HepG2 (cell line): Measurements from ENCODE around the gene IPCEF1. TPM values are rescaled to one million over a fixed set of nuclear protein-coding genes. Genes with fewer than 3 reads are reported as not detected.

Source experiments
- ATAC-seq: fragments of 200-7000 bp; cut with Tn5 transposase; 3 replicates; pipeline ENCODE4 v1.9.1; 2020; ENCODE audit warnings: mild to moderate bottlenecking, moderate library complexity
- BruUV-seq: library from RNA; stranded (reverse); fragments of 400-500 nt; replicated peaks from 2 replicates; lab custom pipeline; 2021; lab: Mats Ljungman, UMichigan
- CTCF ChIA-PET: fragments of 300-600 bp; formaldehyde crosslinking; extraction: SDS; loops from one replicate; lab custom pipeline; 2021; ENCODE audit warnings: low total read pairs, inconsistent platforms, low intra/inter-chr PET ratio; lab: Yijun Ruan, JAX
- POLR2A ChIA-PET: fragments of 350-600 bp; sonication (Branson Sonifier 250); formaldehyde crosslinking; loops from one replicate; lab custom pipeline; 2020; ENCODE audit warnings: antibody characterized with exemption, inconsistent platforms; lab: Yijun Ruan, JAX
- DNase-seq: peaks from one replicate; pipeline ENCODE4 v3.0.0-alpha.2; 2015; ENCODE audit warnings: low spot score
- FAIRE-seq: peaks from 3 replicates; lab custom pipeline; 2011; peaks lifted over from hg19 to GRCh38; lab: Jason Lieb, UNC
- H2AFZ ChIP-seq: one replicate; pipeline ENCODE4 v1.6.1; 2011; ENCODE audit warnings: low read length, inconsistent platforms
- H3K27ac ChIP-seq: fragments of 300-600 bp; 3 replicates; pipeline ENCODE4 v1.8.0; 2011; ENCODE audit warnings: mixed run types, mild to moderate bottlenecking, mixed read lengths, low read length, inconsistent platforms; ENCODE audit not compliant: insufficient read depth; ENCODE audit errors: extremely low read length
- H3K27me3 ChIP-seq, 2 experiments: fragments of 200-600 bp in 1 of 2; 2 replicates in 1 of 2; 3 replicates in 1 of 2; pipeline versions ENCODE4 v1.6.0 to v1.8.0; 2011; ENCODE audit warnings: low read length in 2 of 2, mild to moderate bottlenecking in 2 of 2, moderate library complexity in 2 of 2, inconsistent platforms in 1 of 2; ENCODE audit not compliant: insufficient read depth in 2 of 2, control insufficient read depth in 1 of 2
- H3K36me3 ChIP-seq, 2 experiments: fragments of 200-600 bp in 1 of 2; replicated peaks in 1 of 2; 2 replicates in 1 of 2; 3 replicates in 1 of 2; pipeline versions ENCODE4 v1.5.1 to v1.8.0; 2011; ENCODE audit warnings: low read length in 2 of 2, inconsistent platforms in 1 of 2; ENCODE audit not compliant: insufficient read depth in 2 of 2, control insufficient read depth in 1 of 2
- H3K4me1 ChIP-seq: 2 replicates; pipeline ENCODE4 v1.5.1; 2012; ENCODE audit warnings: low read length, inconsistent platforms; ENCODE audit not compliant: insufficient read depth
- H3K4me2 ChIP-seq: 2 replicates; pipeline ENCODE4 v1.6.0; 2011; ENCODE audit warnings: low read depth, low read length, inconsistent platforms
- H3K4me3 ChIP-seq, 3 experiments: fragments of 200-600 bp in 1 of 3; sonication (generic), shearing (Covaris generic) in 1 of 3; replicated peaks in 1 of 3; 2 replicates each; pipeline ENCODE4 v1.5.1; 2011 to 2016; ENCODE audit warnings: low read length in 3 of 3, inconsistent platforms in 2 of 3, low read depth in 2 of 3, mild to moderate bottlenecking in 2 of 3, control low read depth in 1 of 3, mixed read lengths in 1 of 3; ENCODE audit not compliant: insufficient read depth in 1 of 3
- H3K79me2 ChIP-seq: one replicate; pipeline ENCODE4 v1.6.1; 2011; ENCODE audit warnings: low read length, inconsistent platforms; ENCODE audit not compliant: insufficient read depth
- H3K9ac ChIP-seq: 2 replicates; pipeline ENCODE4 v1.6.0; 2011; ENCODE audit warnings: mild to moderate bottlenecking, low read depth, low read length, inconsistent platforms; ENCODE audit not compliant: insufficient read depth
- H3K9me3 ChIP-seq: 2 replicates; pipeline ENCODE4 v1.5.1; 2012; ENCODE audit warnings: mild to moderate bottlenecking, low read length
- H4K20me1 ChIP-seq: 2 replicates; pipeline ENCODE4 v1.6.0; 2011; ENCODE audit warnings: inconsistent platforms, mild to moderate bottlenecking, low read length, moderate library complexity; ENCODE audit not compliant: insufficient read depth
- JDP2 ChIP-seq: sonication (generic); formaldehyde crosslinking; IDR thresholded peaks from 2 replicates; pipeline ENCODE4 v1.8.1; 2022; ENCODE audit warnings: missing genetic modification reagents, borderline replicate concordance
- PAXIP1 ChIP-seq: sonication (generic); formaldehyde crosslinking; conservative IDR thresholded peaks from 2 replicates; pipeline ENCODE4 v1.4.0; 2020; ENCODE audit warnings: mild to moderate bottlenecking, missing genetic modification reagents, moderate library complexity
- PHF8 ChIP-seq: sonication (generic); formaldehyde crosslinking; IDR thresholded peaks from 2 replicates; pipeline ENCODE4 v1.5.0; 2020; ENCODE audit warnings: missing genetic modification reagents
- POLR2AphosphoS5 ChIP-seq: IDR thresholded peaks from 2 replicates; pipeline ENCODE4 v1.6.1; 2012; ENCODE audit warnings: low read depth, low read length
- ZNF609 ChIP-seq: sonication (generic); formaldehyde crosslinking; IDR thresholded peaks from 2 replicates; pipeline ENCODE4 v1.4.0; 2020; ENCODE audit warnings: mild to moderate bottlenecking, missing genetic modification reagents, borderline replicate concordance
- ZNF75D ChIP-seq: sonication (generic); formaldehyde crosslinking; IDR thresholded peaks from 2 replicates; pipeline ENCODE4 v1.8.1; 2023; ENCODE audit warnings: missing genetic modification reagents, mild to moderate bottlenecking, borderline replicate concordance
- WGBS: methylation state at CpG from one replicate; pipeline ENCODE4 v1.1.6; 2017; ENCODE audit warnings: low lambda C conversion rate; 5-methylcytosine and 5-hydroxymethylcytosine counted together
- in situ Hi-C: cut with HindIII; loops from 2 replicates; pipeline ENCODE4 v1.10.0; 2017; ENCODE audit warnings: low pct_unique_long_range_greater_than_20kb; ENCODE audit not compliant: extremely low pct_ligation_motif_present
- intact Hi-C: fragments of 100-400 bp; cut with micrococcal nuclease; formaldehyde crosslinking; loops from one replicate; pipeline ENCODE4 v1.10.0; 2022; ENCODE audit not compliant: unreplicated experiment
- polyA plus RNA-seq, 8 experiments: library from polyadenylated mRNA; depleted of rRNA in 3 of 8; stranded (reverse) in 7 of 8; unstranded in 1 of 8; fragments of >200 nt; fragmentation: Illumina TruSeq in 4 of 8; extraction: Trizol in 4 of 8; gene quantifications; 2 replicates each; pipeline versions ENCODE4 v1.2.1 to v1.2.3, GENCODE V29; 2011 to 2016; ENCODE audit warnings: low read depth in 4 of 8, missing spikeins in 1 of 8, mixed read lengths in 1 of 8; ENCODE audit not compliant: insufficient read depth in 1 of 8
- total RNA-seq, 5 experiments: library from RNA; depleted of rRNA; stranded (reverse); fragments of >200 nt; fragmentation: Illumina TruSeq; extraction: Trizol; gene quantifications; 2 replicates each; pipeline ENCODE4 v1.2.3, GENCODE V29; 2016; ENCODE audit warnings: low read depth in 1 of 5
- TF ChIP-seq, protein P1 (sequence below): sonication (generic); formaldehyde crosslinking; IDR thresholded peaks from 2 replicates; pipeline ENCODE4 v1.4.0; 2020; ENCODE audit warnings: missing genetic modification reagents, mild to moderate bottlenecking, borderline replicate concordance

Gene IPCEF1
- total and polyA plus RNA-seq, 2 of the 13 experiments (the other 11 are each of a cell fraction or from before 2014, with no cell fraction given), result 0.03 TPM; not detected in 1

DNA sequence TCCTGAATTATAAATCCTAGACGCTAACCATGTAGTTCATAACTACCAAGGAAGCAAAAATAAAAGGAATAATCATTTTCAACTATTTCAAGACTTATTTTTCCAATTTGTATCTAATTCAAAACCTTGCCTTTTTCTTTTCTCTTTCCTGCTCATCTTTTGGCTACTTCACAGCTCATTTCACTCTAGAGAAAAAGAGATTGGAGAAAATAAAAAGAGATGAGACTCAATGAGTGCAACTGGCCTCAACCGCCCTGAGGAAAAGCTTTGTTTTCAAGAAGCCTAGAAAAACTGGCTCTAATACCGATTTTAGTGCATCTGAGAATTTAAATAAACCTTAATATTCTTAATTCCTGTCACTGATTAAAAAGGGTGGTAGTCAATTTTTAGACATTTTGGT, 36.4 kb downstream of the IPCEF1 start:
- FAIRE-seq (no peak), DNase-seq (no peak), ATAC-seq (no peak)
- Histone ChIP-seq H3K4me2 (no peak overlapping the region), H3K9me3 (no peaks in the 10 kb centered on the region), H3K36me3 (no peaks in the 10 kb centered on the region), H3K79me2 (no peaks in the 10 kb centered on the region), H3K27ac (no peak overlapping the region), H3K4me3 (no peak overlapping the region), H3K9ac (no peak overlapping the region), H3K27me3 (no peaks in the 10 kb centered on the region), H3K4me1 (no peaks in the 10 kb centered on the region), H4K20me1 (no peaks in the 10 kb centered on the region), H2AFZ (no peak overlapping the region)
- TF ChIP-seq, protein P1, sequence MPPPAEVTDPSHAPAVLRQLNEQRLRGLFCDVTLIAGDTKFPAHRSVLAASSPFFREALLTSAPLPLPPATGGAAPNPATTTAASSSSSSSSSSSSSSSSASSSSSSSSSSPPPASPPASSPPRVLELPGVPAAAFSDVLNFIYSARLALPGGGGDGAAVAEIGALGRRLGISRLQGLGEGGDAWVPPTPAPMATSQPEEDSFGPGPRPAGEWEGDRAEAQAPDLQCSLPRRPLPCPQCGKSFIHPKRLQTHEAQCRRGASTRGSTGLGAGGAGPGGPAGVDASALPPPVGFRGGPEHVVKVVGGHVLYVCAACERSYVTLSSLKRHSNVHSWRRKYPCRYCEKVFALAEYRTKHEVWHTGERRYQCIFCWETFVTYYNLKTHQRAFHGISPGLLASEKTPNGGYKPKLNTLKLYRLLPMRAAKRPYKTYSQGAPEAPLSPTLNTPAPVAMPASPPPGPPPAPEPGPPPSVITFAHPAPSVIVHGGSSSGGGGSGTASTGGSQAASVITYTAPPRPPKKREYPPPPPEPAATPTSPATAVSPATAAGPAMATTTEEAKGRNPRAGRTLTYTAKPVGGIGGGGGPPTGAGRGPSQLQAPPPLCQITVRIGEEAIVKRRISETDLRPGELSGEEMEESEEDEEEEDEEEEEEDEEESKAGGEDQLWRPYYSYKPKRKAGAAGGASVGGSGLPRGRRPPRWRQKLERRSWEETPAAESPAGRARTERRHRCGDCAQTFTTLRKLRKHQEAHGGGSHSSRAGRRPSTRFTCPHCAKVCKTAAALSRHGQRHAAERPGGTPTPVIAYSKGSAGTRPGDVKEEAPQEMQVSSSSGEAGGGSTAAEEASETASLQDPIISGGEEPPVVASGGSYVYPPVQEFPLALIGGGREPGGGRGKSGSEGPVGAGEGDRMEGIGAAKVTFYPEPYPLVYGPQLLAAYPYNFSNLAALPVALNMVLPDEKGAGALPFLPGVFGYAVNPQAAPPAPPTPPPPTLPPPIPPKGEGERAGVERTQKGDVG (CRISPR knock-in tag), result no peak
- TF ChIP-seq JDP2 (CRISPR knock-in tag) (no peak), ZNF609 (CRISPR knock-in tag) (no peak), PAXIP1 (CRISPR knock-in tag) (no peak), ZNF75D (CRISPR knock-in tag) (no peak), POLR2AphosphoS5 (no peak), PHF8 (CRISPR knock-in tag) (no peak)
- intact Hi-C loops, result no loop called here
- WGBS, result 32% methylated on average over 3 of the region's 3 CpGs
- in situ Hi-C loops, result no loop called here
- CTCF ChIA-PET, result no interaction called here
- POLR2A ChIA-PET, result no interaction called here
- BruUV-seq, result no TSS peak
